Psoas muscle (tissue), 8 donors: ENCODE data around the gene ERP44. TPM values are rescaled to one million over a fixed set of nuclear protein-coding genes. Genes with fewer than 3 reads are reported as not detected.
A peak's percentile ranks its signal among the peaks of the same experiment; 100 is the strongest.

Source experiments
- ATAC-seq, 4 donors: fragments of 200-7000 bp; cut with Tn5 transposase; one replicate each; pipeline ENCODE4 v1.9.1; 2020; ENCODE audit warnings: moderate library complexity in 3 of 4, mild to moderate bottlenecking in 2 of 4
- DNase-seq, 2 donors: peaks; one replicate each; pipeline ENCODE4 v3.0.0-alpha.2; 2020
- H3K27ac ChIP-seq: fragments of 200-600 bp; one replicate; pipeline ENCODE4 v1.8.0; 2022
- H3K27me3 ChIP-seq, 3 donors: fragments of 200-600 bp in 1 of 3; one replicate each; pipeline versions ENCODE4 v1.6.1 to v1.8.0; 2013 to 2022; ENCODE audit warnings: low read length in 2 of 3, mild to moderate bottlenecking in 2 of 3, moderate library complexity in 1 of 3; ENCODE audit not compliant: insufficient read depth in 3 of 3
- H3K36me3 ChIP-seq, 2 donors: fragments of 200-600 bp in 1 of 2; one replicate each; pipeline versions ENCODE4 v1.6.1 to v1.8.0; 2013 to 2022; ENCODE audit warnings: low read depth in 1 of 2, mild to moderate bottlenecking in 1 of 2, moderate library complexity in 1 of 2; ENCODE audit not compliant: insufficient read depth in 1 of 2
- H3K4me1 ChIP-seq: fragments of 200-600 bp; one replicate; pipeline ENCODE4 v1.8.0; 2022
- H3K4me3 ChIP-seq: fragments of 200-600 bp; one replicate; pipeline ENCODE4 v1.8.0; 2022; ENCODE audit warnings: mild to moderate bottlenecking
- H3K9me3 ChIP-seq: fragments of 200-600 bp; one replicate; pipeline ENCODE4 v1.8.0; 2022
- WGBS, 3 donors: extraction: QIAGEN DNeasy Blood & Tissue Kit; methylation state at CpG; one replicate each; pipeline versions ENCODE4 v1.1.6 to v1.1.7; 2013; 5-methylcytosine and 5-hydroxymethylcytosine counted together
- intact Hi-C, 2 donors: fragments of 100-400 bp; cut with DNase I; formaldehyde crosslinking; loops; one replicate each; pipeline versions ENCODE4 v1.11.0 to v1.14.2; 2022
- polyA plus RNA-seq, 3 donors: library from polyadenylated mRNA; stranded (reverse); fragments of 200-250 nt; gene quantifications; one replicate each; pipeline ENCODE4 v1.2.3, GENCODE V29; 2013
- total RNA-seq, 4 donors: library from RNA; stranded (reverse); fragmentation: NEBNext Ultra II Directional in 2 of 4; extraction: Animal tissue kit (Norgen Biotek cat#: 25700) in 2 of 4; gene quantifications; one replicate each; pipeline versions ENCODE4 v1.2.1 to v1.2.4, GENCODE V29; 2021 to 2023
- TF ChIP-seq, protein P1 (sequence below): fragments of 200-600 bp; IDR thresholded peaks from one replicate; pipeline ENCODE4 v1.8.0; 2022; ENCODE audit warnings: antibody characterized with exemption
- donor health status: healthy with polysubstance abuse.
- donor health status: DM: no; HTN: no; CAD: no; lungs with moderate emphysema.
- donor health status: Bipolar disorder and iron deficiency.
- donor health status: healthy.
- donor health status: DM: yes; HTN: yes; CAD: no.
- donor health status: DM: no; HTN: no; CAD: no.
- donor health status: DM: no; HTN: no; CAD: no.
- donor health status: DM: yes; HTN: yes; CAD: no.

Gene ERP44
- total and polyA plus RNA-seq, 7 donors, result 7.5 to 14.3 (median 10.9) TPM

DNA sequence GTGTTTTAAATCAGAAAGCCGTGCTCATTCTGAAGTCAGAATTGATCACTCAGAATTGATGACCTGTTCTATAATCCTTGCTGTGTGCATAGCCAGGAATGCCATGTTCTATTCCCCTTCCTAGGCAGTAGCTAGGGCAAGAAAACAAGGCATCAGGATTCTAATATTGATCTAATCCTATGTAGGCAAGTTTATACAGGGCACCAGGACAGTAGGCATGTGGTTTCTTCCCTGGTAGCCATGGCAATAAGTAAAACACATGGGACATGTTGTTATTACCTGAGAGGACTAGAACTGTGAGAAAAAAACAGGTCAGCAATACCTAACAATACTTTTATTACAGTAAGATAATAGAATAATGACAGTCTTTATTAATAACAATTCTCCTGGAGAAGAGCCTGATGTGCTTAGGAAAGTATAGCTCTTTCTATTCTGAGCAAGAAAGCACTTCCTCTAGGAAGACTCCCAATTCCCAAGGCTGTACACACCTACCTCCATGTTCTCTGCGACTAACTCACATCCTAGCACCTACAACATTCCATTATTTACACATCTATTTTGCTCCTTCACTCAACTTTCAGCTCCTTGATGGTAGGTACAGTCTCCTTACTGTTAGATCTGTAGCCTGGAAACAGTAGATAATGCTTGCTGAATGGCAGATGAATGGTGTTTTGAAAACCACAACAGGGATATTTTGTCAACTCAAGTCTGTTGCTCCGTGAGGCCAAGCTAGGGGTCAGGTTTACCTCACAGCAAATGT, 121.6 kb downstream of the ERP44 start:
- DNase-seq (no peak), ATAC-seq (no peak)
- WGBS, 3 donors, result 87 to 91% (median 90%) methylated on average over 3 of the region's 3 CpGs
- H3K4me3 ChIP-seq, result no peak overlapping the region
- H3K27ac ChIP-seq, result no peak overlapping the region
- no peaks in the 10 kb centered on the region for H3K9me3 ChIP-seq
- H3K27me3 ChIP-seq, result no peaks in the 10 kb centered on the region
- peaks cover 0 to 12% of the 10 kb centered on the region in 2 donors for H3K36me3 ChIP-seq
- intact Hi-C loops, result no loop called here
- H3K4me1 ChIP-seq, result peaks cover 11% of the 10 kb centered on the region
- TF ChIP-seq, protein P1, sequence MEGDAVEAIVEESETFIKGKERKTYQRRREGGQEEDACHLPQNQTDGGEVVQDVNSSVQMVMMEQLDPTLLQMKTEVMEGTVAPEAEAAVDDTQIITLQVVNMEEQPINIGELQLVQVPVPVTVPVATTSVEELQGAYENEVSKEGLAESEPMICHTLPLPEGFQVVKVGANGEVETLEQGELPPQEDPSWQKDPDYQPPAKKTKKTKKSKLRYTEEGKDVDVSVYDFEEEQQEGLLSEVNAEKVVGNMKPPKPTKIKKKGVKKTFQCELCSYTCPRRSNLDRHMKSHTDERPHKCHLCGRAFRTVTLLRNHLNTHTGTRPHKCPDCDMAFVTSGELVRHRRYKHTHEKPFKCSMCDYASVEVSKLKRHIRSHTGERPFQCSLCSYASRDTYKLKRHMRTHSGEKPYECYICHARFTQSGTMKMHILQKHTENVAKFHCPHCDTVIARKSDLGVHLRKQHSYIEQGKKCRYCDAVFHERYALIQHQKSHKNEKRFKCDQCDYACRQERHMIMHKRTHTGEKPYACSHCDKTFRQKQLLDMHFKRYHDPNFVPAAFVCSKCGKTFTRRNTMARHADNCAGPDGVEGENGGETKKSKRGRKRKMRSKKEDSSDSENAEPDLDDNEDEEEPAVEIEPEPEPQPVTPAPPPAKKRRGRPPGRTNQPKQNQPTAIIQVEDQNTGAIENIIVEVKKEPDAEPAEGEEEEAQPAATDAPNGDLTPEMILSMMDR, result no peak

DNA sequence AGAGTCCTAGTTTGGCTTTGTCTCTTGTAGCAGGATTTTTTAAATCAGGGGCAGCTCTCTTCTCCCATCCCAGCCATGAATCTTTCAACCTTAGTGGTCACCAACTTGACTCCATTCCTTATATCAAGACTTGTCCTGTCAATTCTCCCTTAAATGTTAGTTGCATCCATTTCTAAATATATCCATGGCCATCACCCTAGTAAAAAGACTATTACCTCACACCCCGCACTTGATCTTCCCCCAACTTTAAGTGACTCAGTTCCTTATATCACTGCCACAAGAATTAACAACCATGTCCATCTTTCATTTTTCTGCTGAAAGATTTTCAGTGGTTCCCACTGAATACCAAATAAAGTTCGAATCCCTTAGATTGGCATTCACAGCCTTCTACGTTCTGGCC, 125.3 kb downstream of the ERP44 start:
- DNase-seq, result no peak
- Histone ChIP-seq H3K27me3 (no peaks in the 10 kb centered on the region), H3K36me3 (peaks cover 0 to 31% of the 10 kb centered on the region in 2 donors), H3K9me3 (no peaks in the 10 kb centered on the region), H3K4me1 (peaks cover 11% of the 10 kb centered on the region), H3K4me3 (no peak overlapping the region), H3K27ac (peak overlapping the region; percentile 47)
- ATAC-seq, result peak; percentile 78 to 91 (median 87)
- 79 to 97% (median 89%) methylated on average over 3 of the region's 3 CpGs for WGBS, 3 donors
- TF ChIP-seq, protein P1, result no peak
- intact Hi-C loops, result no loop called here

DNA sequence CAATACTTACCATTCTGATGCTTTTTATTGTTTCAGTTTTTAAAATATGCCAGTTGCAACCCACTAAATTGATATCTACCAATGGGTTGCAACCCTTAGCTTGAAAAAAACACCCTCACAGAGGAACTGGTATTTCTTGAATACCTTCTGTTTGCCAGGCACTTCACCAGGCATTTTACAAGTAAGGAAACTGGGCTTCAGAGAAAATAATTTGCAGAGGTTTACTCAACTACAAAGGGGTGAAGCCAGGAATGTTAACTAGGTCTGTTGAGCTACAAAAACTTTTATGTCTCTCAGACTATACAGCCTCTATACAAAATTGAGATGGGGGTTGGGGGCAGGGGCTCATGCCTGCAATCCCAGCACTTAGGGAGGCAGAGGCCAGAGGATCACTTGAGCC, 127.4 kb downstream of the ERP44 start:
- Histone ChIP-seq H3K4me3 (no peak overlapping the region), H3K4me1 (peaks cover 11% of the 10 kb centered on the region), H3K27ac (no peak overlapping the region), H3K9me3 (no peaks in the 10 kb centered on the region), H3K27me3 (no peaks in the 10 kb centered on the region), H3K36me3 (peaks cover 0 to 39% of the 10 kb centered on the region in 2 donors)
- ATAC-seq (no peak), DNase-seq (no peak)
- intact Hi-C loops, result no loop called here
- TF ChIP-seq, protein P1, result no peak

DNA sequence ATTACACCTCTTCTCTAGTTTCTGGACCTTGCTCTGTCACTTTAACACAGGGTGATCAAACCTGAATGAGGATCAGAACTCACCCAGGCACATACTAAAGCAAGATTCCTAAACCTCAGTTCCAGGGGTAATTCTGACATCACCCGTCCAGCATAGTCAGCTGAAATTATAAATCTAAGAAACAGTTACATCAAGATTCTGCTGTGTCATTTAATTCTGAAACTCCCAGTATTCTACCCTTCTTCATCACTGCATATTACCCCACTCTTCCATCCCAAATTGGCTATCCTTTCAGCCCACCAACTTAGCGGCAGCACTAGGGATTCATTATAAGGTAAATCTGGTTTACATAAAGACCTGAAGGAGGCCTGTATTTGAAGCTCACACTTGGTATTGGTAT, 128.3 kb downstream of the ERP44 start:
- DNase-seq, result no peak
- Histone ChIP-seq H3K27ac (no peak overlapping the region), H3K4me1 (peaks cover 11% of the 10 kb centered on the region), H3K9me3 (no peaks in the 10 kb centered on the region), H3K36me3 (peaks cover 0 to 43% of the 10 kb centered on the region in 2 donors), H3K4me3 (no peak overlapping the region), H3K27me3 (no peaks in the 10 kb centered on the region)
- intact Hi-C loops, result no loop called here
- TF ChIP-seq, protein P1, result no peak
- 96 to 98% (median 97%) methylated on average over 2 of the region's 2 CpGs for WGBS, 3 donors
- ATAC-seq, result no peak

DNA sequence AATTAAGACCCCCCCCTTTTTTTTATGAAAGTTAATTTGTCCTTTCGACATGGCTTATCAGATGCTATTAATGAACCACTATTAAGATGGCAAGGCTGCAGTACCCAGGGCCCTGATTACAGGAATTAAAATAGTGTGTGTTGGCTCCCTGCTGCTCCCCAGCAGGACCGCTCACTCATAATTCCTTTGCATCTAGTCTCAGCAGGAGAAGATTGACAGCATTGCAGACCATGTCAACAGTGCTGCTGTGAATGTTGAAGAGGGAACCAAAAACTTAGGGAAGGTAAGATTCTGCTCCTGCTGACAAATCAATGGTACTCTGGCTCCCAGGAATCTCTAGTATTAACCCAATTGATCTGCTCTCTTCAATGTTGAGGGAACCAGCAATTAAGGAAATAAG, 131.3 kb downstream of the ERP44 start:
- intact Hi-C loops, result no loop called here
- TF ChIP-seq, protein P1, result no peak
- H3K9me3 ChIP-seq, result no peaks in the 10 kb centered on the region
- WGBS, 3 donors, result 83 to 88% (median 84%) methylated on average over 2 of the region's 2 CpGs
- H3K36me3 ChIP-seq, result peaks cover 0 to 51% of the 10 kb centered on the region in 2 donors
- no peak overlapping the region for H3K27ac ChIP-seq
- H3K4me1 ChIP-seq, result no peaks in the 10 kb centered on the region
- no peaks in the 10 kb centered on the region for H3K27me3 ChIP-seq
- no peak overlapping the region for H3K4me3 ChIP-seq
- no peak for ATAC-seq
- no peak for DNase-seq
